Body of pancreas (tissue), 4 donors: ENCODE data around the gene RNGTT.

Experiments
- CTCF ChIP-seq, 7 experiments: fragments of 450-650 bp in 4 of 7; fragments of 200-600 bp in 3 of 7; sonication (generic) in 3 of 7; IDR thresholded peaks; one replicate each; pipeline ENCODE4 v1.5.1; 2016 to 2019; ENCODE audit warnings: antibody characterized with exemption in 7 of 7
- POLR2A ChIP-seq, 3 donors: fragments of 450-650 bp; IDR thresholded peaks; one replicate each; pipeline ENCODE4 v1.6.1; 2016; ENCODE audit warnings: antibody characterized with exemption in 3 of 3, mild to moderate bottlenecking in 2 of 3

GRCh38 chr6:88813045-88813444 lies 150.4 kb downstream of the RNGTT start:
- no peak for TF ChIP-seq CTCF (IDR thresholded peaks at IDR 0.05)
- no peak for TF ChIP-seq POLR2A (IDR thresholded peaks at IDR 0.05)
